GM18526 (cell line): ENCODE measurements around the gene RARB.

ENCODE experiments used
- POLR2A ChIP-seq: IDR thresholded peaks from 3 replicates; pipeline ENCODE4 v1.6.1; 2011; ENCODE audit not compliant: insufficient read length; ENCODE audit errors: extremely low read depth

Gene RARB

DNA sequence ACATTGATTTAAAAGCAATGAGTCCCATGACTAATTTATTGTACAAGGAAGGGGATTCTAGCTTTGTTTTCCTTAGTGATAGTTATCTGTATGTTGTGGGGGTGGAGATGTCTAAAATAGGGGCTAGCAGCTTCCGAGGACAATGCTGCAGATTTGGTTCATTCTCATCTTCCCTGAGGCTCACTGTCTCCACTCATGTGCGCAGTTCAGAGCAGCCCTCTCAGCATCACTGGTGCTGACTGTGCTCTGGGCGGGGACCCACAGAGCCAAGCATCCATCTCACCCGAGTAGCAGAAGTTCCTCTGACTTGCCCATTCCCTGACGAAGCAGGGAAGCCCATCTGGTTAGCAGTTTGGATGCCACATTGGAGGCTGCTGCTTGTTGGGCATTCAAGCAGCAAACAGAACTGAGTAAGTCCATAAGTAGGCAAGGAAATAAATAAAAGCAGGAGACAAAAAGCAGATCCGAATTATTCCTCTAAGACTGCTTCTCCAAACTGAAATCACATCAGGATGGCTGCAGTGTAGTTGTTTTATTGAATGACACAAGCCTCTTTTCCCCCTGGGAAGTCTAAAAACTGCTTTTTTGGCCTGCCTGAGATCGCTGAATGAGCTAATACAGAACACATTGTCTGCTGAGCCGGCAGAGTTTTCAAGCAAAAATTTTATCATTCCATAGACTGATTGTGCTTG lies 27.5 kb downstream of the RARB start:
- no peak for TF ChIP-seq POLR2A

DNA sequence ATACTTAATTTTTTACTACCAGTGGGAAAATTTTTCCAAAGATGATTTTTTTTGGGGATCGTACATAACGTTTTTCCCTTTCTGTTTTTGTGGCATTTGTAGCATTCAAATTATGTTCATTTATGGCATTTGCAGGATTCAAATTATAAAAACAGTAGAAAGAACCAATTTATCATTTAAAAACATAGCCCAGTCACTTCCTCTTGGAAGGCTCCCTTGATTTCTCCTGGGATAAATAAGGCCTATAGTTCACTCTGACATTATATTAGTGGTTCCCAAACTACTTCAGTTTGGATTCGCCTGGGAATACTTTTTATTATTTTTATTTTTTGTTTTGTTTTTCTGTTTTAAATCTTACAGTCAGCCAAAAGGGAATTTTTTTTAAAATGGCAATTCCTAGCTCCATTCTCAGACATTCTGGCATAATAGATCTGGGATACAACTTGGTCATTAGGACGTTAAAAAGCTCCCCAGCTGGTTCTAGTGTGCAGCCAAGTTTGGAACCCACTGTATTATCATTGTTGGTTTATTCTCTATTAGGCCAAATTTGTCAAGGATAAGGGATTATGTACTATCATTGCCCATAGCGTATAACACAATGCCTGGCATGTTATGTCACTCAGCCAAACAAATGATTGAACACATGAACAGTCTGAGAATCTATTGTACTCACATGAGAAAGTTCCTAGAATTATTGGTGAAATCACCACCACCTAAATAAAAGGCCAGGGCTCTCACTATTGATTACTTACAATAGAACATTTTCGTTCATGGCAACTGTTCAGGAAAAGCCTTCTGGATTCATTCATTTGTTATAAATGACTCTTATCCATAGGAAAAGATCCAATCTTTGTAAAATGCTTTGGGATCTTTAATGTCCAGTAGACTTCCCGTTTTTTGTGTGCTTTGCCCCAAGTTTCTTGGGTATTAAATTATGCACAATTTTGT lies 28.9 kb downstream of the RARB start:
- TF ChIP-seq POLR2A = no peak

DNA sequence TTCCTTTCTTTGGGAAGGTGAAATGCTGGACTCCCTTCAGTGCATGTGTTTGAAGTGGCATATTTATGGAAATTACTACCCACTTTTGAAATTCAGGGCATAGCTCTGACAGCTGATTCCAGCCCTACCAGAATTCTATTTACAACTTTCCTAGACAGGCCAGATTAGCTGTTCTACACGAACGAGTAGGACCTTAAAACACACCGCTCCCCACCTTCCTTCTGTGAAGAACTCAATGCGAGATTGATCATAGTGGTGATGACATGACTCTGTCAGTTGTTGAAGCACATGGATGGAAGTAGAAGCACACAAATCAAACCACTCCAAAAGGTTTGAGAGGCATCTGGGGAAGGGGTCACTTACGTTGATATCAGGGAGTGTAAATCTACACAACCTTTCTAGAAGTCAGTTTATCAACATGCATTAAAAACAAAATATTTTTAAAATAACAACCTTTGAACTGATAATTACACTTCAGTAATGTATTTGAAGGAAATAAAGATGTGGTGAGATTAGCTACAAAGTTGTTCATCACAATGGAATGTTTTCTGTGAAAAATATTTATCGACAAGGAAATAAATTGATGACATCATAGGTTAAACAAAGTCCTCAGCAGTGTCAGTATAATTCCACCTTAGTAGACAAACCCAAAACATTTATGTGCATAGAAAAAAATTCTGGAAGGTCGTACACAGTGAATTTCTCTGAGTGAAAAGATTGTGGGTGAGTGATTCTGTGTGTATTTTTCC lies 29.8 kb downstream of the RARB start:
- TF ChIP-seq POLR2A = no peak

DNA sequence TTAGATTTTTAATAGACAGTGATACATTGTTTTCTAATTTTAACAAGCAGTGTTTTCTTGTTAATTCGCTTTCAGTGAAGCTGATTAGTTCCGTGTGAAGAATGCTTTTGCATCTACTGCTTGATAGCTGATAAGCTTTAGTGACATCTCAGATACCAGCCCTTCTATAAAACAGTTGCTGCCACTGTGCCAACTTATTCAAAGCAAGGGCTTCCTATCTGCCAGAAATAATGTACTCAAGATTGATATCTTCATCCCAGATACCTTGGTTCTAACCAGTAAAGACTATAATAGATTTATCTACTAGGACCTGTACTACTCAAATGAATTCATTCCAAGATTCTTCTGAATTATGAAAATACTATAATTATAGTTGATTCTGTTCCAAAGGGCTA lies 30.4 kb downstream of the RARB start:
- no peak for TF ChIP-seq POLR2A

DNA sequence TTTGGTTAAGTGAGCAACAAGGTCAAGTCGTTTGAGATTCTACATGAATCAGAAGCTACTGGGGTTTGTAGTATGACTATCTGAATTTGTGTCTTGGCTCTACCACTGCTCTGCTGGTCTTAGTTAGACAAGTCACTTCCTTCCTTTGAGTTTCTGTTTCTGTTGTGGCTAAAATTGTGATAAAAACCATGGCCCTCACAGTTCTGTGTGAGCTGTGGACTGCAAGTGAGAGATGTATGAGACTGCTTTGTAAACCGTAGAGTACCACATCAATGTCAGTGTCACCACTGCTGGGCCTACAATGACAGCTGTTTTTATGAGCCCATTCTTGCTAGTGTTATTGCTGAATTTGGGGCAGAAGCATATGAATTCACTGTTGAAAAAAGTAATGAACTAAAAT lies 32.7 kb downstream of the RARB start:
- no peak for TF ChIP-seq POLR2A

DNA sequence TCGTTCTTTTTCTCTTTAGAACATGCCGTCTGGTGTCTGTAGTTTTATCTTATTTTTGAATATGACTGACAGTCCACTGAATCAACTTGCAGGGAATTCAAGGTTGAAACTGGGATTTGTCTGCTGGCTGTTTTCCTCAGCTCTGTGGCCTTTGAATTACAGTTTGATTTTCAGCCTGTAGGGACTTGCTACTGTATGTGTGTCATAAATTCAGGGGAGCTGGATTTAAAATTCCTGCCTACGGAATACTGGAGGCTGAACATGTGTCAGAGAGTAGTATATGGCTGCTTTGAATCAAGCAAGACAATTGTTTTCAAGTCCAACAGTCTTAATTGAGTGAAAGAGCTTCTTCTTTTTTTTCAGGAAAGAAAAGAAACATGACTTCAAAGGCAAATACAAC lies 33.9 kb downstream of the RARB start:
- no peak for TF ChIP-seq POLR2A

DNA sequence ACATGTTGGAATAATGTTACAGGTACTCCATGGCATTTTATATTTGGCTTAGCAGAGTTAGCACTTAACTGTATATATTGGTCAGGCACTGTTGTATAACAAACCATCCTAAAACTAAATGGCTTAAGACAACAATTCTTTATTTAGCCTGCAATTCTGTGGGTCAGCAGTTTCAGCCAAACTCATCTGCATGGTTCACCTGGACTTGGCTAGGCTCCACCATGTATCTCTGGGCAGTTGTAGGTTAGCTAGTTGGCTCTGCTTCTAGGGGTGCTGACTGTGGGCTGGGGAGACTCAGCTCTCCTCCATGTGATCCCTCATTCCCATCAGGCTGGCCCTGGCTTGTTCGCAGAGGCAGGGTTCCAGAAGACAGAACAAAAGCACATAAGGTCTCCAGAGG lies 34.4 kb downstream of the RARB start:
- TF ChIP-seq POLR2A = no peak

DNA sequence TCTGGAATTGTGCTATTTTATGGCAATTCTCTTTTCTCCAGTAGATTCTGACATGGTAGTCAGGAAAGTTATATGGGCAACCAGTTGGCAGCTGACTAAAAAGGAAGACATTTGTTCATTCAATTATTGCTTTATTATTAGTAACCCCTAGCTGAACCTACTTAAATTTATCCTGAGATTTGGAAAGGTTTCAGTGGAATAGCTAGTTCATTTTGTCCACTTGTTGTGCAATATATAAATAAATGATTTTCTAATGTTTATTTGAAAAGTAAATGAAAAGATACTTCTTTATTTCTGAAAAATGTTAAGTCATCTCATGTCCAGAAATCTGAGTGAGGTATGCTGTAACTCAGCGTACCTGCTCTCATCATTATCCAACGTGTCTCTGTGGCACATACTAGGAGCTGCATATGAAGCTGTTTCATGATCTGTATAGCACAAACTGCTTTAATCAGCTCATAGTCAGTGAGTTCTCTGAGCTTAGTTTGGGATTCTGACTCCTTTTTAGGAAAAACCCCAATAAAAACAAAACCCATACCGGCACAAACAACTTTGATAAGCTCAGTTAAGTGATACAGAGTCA lies 35.9 kb downstream of the RARB start:
- no peak for TF ChIP-seq POLR2A

DNA sequence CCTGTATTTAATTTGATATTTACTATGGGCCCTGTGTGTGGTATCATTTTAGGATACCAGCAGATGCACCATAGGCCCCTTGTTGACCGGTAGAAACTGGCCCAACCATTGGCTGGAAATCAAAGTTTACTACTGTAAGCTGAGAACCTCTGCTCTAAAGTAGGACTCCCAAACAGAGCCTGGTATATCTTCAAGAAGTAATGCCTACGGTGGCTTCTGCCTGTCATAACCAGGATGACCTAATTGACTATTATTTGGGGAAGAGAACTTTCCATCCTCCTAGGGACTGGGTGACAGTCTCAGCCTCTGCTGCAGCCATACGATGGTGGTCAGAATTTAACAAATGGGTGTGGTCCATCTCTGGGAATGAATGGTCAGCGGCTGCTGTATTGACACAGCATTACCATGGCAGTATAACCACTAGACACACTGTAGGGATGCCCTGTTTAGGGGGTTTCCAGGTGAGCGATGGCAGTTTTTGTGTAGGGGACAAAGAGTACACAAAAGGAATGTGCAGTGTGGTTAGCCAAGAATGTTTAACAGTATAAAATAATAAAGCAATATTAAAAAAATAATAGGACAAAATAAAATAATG lies 37.3 kb downstream of the RARB start:
- TF ChIP-seq POLR2A = no peak

DNA sequence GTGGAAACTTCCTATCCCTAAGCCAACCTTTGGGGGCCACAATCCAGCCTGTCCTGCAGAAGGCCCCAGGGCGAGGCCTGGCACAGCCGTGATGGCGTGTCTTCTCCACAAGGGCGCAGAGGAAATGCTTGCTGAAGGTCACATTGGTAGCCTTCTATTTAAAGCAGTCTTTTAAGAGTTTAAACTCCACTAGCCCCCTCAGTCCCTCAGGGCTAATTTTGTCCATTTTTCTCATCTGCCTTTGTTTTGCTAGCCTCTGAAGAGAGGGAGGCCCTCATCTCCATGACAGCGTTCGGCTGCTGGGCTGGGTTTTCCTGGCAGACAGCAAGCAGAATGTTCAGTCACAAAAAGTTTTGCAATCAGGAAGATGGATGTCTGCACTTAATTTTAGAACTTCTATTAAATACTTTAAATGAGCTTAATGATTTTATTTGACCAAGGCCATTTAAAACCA lies 40.8 kb downstream of the RARB start:
- no peak for TF ChIP-seq POLR2A

DNA sequence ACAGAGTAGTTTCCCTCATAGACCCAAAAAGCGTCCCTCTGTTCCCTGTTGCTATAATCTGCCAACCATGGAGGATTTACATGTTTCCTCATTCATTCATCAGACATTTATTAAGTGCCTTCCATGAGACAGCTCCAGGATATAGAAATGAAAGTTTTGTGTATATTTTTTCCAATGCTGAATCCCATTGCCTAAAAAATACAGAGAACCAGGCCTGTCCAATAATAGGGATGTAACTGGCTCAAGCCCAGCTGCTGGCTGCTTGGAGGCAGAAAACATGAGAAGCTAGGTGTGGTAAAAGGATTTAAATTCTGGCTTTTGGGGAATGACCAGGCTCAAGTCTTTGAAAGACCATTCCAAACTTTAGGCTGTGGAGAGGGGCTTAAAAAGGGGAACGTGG lies 41.5 kb downstream of the RARB start:
- no peak for TF ChIP-seq POLR2A

DNA sequence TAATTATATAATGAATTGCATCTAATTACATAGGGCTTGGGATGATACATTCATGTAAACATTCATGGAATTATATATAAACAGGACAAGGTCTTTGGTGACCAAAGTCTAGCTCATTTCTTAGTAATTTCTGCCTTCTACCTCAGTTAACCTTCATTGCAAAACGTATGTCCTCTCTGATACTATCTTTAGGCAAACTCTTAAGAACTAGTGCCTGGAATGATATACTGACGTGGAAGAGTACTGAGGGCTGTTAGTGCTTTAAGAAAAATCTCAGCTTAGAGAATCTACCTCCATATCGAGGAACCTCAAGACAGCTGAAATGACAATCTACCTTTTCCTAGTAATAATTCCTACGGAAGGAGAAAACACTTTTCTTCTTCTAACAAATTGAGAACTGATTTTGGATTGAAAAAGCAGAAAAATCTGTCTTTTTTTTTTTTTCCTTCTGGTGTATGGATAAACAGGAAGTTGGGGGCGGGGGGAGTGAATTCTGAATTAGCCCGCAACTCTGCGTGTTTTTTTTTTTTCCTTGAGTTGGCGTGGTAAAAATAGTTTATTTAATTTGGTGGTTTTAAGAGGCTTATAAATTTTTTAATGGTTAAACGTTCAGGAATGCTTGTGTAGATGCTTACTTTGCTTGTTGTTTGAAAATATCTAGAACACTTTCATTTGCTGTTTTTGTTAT lies 43.2 kb downstream of the RARB start:
- TF ChIP-seq POLR2A = no peak

DNA sequence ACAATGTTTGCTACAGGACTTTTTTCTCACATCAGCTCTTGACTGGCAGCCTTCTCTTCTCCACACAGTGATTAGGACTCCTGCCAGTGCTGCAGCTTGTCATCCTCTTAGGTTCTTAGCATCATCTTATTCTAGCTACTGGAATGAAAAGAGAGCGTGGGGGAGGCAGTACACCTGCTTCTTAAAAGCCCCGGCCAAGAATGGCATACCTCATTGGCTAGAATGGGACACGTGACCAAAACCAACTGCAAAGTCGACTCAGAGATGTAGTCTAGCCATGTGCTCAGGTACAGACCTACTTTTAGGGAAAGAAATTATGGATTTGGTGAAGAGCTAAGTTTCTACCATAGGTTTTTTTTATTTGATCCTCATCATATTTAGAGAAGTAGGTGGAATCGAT lies 44.1 kb downstream of the RARB start:
- no peak for TF ChIP-seq POLR2A

DNA sequence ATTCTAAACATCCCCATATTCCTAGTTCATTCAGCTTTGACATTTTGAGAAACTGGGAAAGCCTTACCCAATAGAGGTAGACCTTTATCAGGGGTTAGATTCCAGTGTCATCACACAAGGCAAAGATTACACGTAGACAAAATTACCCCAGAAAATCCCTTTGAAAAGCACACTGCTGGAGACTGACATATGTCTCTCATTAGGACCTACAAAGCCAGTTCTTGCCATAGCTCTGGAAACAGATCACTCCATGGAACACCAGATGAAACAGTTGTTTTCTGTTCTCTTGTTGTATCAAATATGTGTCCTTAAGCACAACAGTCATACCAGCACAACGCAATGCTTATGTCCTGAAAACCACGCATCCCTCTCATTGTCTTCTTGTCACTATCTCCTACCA lies 44.7 kb downstream of the RARB start:
- TF ChIP-seq POLR2A = no peak
